ENCODE results near the gene LIPT2. TPM values are rescaled to one million over a fixed set of nuclear protein-coding genes. Genes with fewer than 3 reads are reported as not detected.

Gene LIPT2
- total RNA-seq, 4 donors from 2014 or later: 5.0 to 19.5 (median 7.3) TPM

- Histone ChIP-seq H3K27ac (no peak overlapping the region), H3K27me3 (no peaks in the 10 kb centered on the region), H3K36me3 (no peaks in the 10 kb centered on the region), H3K9me3 (no peaks in the 10 kb centered on the region), H3K4me1 (no peaks in the 10 kb centered on the region), H3K4me3 (no peak overlapping the region)
- intact Hi-C loops (cut with DNase I; ENCODE audit: low total_unique reads): no loop called here
- no peak for DNase-seq
- TF ChIP-seq POLR2A (IDR thresholded peaks at IDR 0.05): no peak
- TF ChIP-seq CTCF (IDR thresholded peaks at IDR 0.05): no peak
These were observed 17.0 kb downstream of the LIPT2 start for GRCh38 chr11:74476536-74476935.

- intact Hi-C loops (cut with DNase I; ENCODE audit: low total_unique reads): no loop called here
- DNase-seq: peak in 1 of 2 donors; percentile 32
- no peak overlapping the region for H3K27ac ChIP-seq
- H3K9me3 ChIP-seq: no peaks in the 10 kb centered on the region
- no peaks in the 10 kb centered on the region for H3K4me1 ChIP-seq
- no peak overlapping the region for H3K4me3 ChIP-seq
- H3K27me3 ChIP-seq: no peaks in the 10 kb centered on the region
- TF ChIP-seq CTCF (IDR thresholded peaks at IDR 0.05): no peak
- no peaks in the 10 kb centered on the region for H3K36me3 ChIP-seq
These were observed 19.2 kb downstream of the LIPT2 start for GRCh38 chr11:74474316-74474715.

GRCh38 chr11:74473382-74474173 is 19.9 kb downstream of the LIPT2 start:
- Histone ChIP-seq H3K36me3 (no peaks in the 10 kb centered on the region), H3K4me1 (no peaks in the 10 kb centered on the region), H3K9me3 (no peaks in the 10 kb centered on the region), H3K4me3 (no peak overlapping the region), H3K27ac (no peak overlapping the region), H3K27me3 (no peaks in the 10 kb centered on the region)
- intact Hi-C loops (cut with DNase I; ENCODE audit: low total_unique reads): no loop called here
- TF ChIP-seq POLR2A (IDR thresholded peaks at IDR 0.05) (no peak), CTCF (IDR thresholded peaks at IDR 0.05) (no peak)
- no peak for DNase-seq

GRCh38 chr11:74471668-74472429 is 21.7 kb downstream of the LIPT2 start:
- Histone ChIP-seq H3K27me3 (no peaks in the 10 kb centered on the region), H3K27ac (no peak overlapping the region), H3K4me3 (no peak overlapping the region), H3K9me3 (no peaks in the 10 kb centered on the region), H3K36me3 (no peaks in the 10 kb centered on the region), H3K4me1 (no peaks in the 10 kb centered on the region)
- intact Hi-C loops (cut with DNase I; ENCODE audit: low total_unique reads): no loop called here
- TF ChIP-seq POLR2A (IDR thresholded peaks at IDR 0.05): no peak
- DNase-seq: no peak

GRCh38 chr11:74471037-74471436 is 22.5 kb downstream of the LIPT2 start:
- no peaks in the 10 kb centered on the region for H3K36me3 ChIP-seq
- H3K4me1 ChIP-seq: no peaks in the 10 kb centered on the region
- H3K9me3 ChIP-seq: no peaks in the 10 kb centered on the region
- no peaks in the 10 kb centered on the region for H3K27me3 ChIP-seq
- DNase-seq: no peak
- no peak overlapping the region for H3K27ac ChIP-seq
- intact Hi-C loops (cut with DNase I; ENCODE audit: low total_unique reads): no loop called here
- H3K4me3 ChIP-seq: no peak overlapping the region
- TF ChIP-seq POLR2A (IDR thresholded peaks at IDR 0.05) (no peak), CTCF (IDR thresholded peaks at IDR 0.05) (no peak)

Data from uterus (tissue), 4 donors.